ENCODE measurements around the gene TMEM88. TPM values are rescaled to one million over a fixed set of nuclear protein-coding genes. Genes with fewer than 3 reads are reported as not detected.

The TMEM88 gene
- total and polyA plus RNA-seq, 2 of the 13 experiments (the other 11 are each of a cell fraction or from before 2014, with no cell fraction given), result 0.31 to 0.66 TPM

DNA sequence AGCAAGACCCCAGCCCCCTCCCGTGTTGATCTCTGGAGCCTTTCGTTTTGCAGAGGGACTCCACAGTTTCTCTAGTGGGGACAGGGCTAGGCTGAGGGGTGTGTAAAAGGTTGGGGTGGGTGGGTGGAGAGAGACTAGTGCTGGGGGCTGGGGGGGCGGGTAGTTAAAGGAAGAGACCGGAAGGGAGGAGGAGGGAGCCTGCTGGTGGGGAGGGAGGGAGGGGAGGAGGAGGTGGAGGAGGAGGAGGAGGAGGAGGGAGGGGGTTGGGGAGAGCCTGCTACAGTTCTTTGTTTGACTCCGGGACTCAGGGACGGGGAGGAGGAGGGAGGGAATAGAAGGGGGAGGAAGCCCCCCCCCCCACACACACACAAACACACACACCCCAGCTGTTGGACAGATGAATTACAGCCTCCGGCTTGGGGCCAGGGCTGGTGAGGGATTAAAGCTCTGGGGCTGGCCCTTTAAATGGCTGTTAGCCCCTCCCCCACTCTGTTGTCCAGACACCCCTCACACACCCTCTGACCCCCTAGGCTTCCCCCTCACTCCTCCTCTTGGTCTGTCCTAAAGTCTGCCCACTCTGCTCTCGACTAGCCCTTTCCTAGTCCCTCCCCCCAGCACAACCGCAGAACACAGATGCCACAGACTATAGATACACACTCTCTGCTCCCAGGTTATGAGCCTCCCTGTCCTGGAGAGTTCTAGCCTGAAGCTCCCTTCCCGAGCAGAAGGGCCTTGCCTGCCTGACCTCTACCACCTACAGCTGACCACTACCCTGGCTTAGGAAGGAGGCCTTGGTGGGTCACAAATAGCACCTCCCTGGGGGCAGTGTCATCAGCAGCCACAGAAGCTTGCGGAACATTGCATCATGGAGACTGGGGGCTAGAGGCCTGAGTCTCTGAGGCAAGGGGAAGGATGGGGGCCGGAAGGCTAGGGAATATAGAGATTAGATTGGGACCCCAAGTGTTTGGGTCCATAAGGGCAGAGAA is 16.5 kb upstream of the TMEM88 start (continued):
- TF ChIP-seq SOX6 (IDR thresholded peaks at IDR 0.05) (no peak), SOX6 (CRISPR knock-in tag; IDR thresholded peaks at IDR 0.05) (peak; percentile 54), PCBP1 (IDR thresholded peaks at IDR 0.05; ENCODE audit: borderline replicate concordance, low read depth, low read length) (0 out of 2 replicates have a peak, but pooled peaks have one; percentile 34), TBX3 (IDR thresholded peaks at IDR 0.05; ENCODE audit: borderline replicate concordance) (no peak; the same call in 1 of the 2 replicates), MBNL3 (CRISPR knock-in tag; conservative IDR thresholded peaks at IDR 0.05) (no peak), SRF (IDR thresholded peaks at IDR 0.05; ENCODE audit: low read depth, low read length) (no peak), ZNF530 (CRISPR knock-in tag; IDR thresholded peaks at IDR 0.05; ENCODE audit: low read depth) (no peak), FOXC1 (CRISPR knock-in tag; IDR thresholded peaks at IDR 0.05; ENCODE audit: borderline replicate concordance) (0 out of 2 replicates have a peak, but pooled peaks have one; percentile 14), ZNF839 (CRISPR knock-in tag; IDR thresholded peaks at IDR 0.05; ENCODE audit: borderline replicate concordance) (no peak)
- TF ChIP-seq, protein P1, sequence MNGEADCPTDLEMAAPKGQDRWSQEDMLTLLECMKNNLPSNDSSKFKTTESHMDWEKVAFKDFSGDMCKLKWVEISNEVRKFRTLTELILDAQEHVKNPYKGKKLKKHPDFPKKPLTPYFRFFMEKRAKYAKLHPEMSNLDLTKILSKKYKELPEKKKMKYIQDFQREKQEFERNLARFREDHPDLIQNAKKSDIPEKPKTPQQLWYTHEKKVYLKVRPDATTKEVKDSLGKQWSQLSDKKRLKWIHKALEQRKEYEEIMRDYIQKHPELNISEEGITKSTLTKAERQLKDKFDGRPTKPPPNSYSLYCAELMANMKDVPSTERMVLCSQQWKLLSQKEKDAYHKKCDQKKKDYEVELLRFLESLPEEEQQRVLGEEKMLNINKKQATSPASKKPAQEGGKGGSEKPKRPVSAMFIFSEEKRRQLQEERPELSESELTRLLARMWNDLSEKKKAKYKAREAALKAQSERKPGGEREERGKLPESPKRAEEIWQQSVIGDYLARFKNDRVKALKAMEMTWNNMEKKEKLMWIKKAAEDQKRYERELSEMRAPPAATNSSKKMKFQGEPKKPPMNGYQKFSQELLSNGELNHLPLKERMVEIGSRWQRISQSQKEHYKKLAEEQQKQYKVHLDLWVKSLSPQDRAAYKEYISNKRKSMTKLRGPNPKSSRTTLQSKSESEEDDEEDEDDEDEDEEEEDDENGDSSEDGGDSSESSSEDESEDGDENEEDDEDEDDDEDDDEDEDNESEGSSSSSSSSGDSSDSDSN (CRISPR knock-in tag; IDR thresholded peaks at IDR 0.05), result peak; percentile 48; the same call in 1 of the 2 replicates
- TF ChIP-seq, protein P2, sequence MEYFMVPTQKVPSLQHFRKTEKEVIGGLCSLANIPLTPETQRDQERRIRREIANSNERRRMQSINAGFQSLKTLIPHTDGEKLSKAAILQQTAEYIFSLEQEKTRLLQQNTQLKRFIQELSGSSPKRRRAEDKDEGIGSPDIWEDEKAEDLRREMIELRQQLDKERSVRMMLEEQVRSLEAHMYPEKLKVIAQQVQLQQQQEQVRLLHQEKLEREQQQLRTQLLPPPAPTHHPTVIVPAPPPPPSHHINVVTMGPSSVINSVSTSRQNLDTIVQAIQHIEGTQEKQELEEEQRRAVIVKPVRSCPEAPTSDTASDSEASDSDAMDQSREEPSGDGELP (IDR thresholded peaks at IDR 0.05; ENCODE audit: borderline replicate concordance, low read depth), result peak; percentile 66; the same call in 1 of the 2 replicates
- TF ChIP-seq, protein P3, sequence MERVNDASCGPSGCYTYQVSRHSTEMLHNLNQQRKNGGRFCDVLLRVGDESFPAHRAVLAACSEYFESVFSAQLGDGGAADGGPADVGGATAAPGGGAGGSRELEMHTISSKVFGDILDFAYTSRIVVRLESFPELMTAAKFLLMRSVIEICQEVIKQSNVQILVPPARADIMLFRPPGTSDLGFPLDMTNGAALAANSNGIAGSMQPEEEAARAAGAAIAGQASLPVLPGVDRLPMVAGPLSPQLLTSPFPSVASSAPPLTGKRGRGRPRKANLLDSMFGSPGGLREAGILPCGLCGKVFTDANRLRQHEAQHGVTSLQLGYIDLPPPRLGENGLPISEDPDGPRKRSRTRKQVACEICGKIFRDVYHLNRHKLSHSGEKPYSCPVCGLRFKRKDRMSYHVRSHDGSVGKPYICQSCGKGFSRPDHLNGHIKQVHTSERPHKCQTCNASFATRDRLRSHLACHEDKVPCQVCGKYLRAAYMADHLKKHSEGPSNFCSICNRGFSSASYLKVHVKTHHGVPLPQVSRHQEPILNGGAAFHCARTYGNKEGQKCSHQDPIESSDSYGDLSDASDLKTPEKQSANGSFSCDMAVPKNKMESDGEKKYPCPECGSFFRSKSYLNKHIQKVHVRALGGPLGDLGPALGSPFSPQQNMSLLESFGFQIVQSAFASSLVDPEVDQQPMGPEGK (CRISPR knock-in tag; IDR thresholded peaks at IDR 0.05), result peak; percentile 81
- TF ChIP-seq, protein P4, sequence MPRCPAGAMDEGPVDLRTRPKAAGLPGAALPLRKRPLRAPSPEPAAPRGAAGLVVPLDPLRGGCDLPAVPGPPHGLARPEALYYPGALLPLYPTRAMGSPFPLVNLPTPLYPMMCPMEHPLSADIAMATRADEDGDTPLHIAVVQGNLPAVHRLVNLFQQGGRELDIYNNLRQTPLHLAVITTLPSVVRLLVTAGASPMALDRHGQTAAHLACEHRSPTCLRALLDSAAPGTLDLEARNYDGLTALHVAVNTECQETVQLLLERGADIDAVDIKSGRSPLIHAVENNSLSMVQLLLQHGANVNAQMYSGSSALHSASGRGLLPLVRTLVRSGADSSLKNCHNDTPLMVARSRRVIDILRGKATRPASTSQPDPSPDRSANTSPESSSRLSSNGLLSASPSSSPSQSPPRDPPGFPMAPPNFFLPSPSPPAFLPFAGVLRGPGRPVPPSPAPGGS (CRISPR knock-in tag; IDR thresholded peaks at IDR 0.05), result no peak
- TF ChIP-seq, protein P5, sequence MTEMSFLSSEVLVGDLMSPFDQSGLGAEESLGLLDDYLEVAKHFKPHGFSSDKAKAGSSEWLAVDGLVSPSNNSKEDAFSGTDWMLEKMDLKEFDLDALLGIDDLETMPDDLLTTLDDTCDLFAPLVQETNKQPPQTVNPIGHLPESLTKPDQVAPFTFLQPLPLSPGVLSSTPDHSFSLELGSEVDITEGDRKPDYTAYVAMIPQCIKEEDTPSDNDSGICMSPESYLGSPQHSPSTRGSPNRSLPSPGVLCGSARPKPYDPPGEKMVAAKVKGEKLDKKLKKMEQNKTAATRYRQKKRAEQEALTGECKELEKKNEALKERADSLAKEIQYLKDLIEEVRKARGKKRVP (CRISPR knock-in tag; IDR thresholded peaks at IDR 0.05), result peak; percentile 21 to 99; a peak in 2 of 4 replicates
- TF ChIP-seq, protein P6, sequence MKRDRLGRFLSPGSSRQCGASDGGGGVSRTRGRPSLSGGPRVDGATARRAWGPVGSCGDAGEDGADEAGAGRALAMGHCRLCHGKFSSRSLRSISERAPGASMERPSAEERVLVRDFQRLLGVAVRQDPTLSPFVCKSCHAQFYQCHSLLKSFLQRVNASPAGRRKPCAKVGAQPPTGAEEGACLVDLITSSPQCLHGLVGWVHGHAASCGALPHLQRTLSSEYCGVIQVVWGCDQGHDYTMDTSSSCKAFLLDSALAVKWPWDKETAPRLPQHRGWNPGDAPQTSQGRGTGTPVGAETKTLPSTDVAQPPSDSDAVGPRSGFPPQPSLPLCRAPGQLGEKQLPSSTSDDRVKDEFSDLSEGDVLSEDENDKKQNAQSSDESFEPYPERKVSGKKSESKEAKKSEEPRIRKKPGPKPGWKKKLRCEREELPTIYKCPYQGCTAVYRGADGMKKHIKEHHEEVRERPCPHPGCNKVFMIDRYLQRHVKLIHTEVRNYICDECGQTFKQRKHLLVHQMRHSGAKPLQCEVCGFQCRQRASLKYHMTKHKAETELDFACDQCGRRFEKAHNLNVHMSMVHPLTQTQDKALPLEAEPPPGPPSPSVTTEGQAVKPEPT (CRISPR knock-in tag; IDR thresholded peaks at IDR 0.05; ENCODE audit: low read depth), result no peak

Data from HepG2 (cell line).